ENCODE measurements around the gene MUL1. TPM values are rescaled to one million over a fixed set of nuclear protein-coding genes. Genes with fewer than 3 reads are reported as not detected.

Gene MUL1
- total RNA-seq, 4 donors from 2014 or later: 14.1 to 35.9 (median 29.3) TPM

DNA sequence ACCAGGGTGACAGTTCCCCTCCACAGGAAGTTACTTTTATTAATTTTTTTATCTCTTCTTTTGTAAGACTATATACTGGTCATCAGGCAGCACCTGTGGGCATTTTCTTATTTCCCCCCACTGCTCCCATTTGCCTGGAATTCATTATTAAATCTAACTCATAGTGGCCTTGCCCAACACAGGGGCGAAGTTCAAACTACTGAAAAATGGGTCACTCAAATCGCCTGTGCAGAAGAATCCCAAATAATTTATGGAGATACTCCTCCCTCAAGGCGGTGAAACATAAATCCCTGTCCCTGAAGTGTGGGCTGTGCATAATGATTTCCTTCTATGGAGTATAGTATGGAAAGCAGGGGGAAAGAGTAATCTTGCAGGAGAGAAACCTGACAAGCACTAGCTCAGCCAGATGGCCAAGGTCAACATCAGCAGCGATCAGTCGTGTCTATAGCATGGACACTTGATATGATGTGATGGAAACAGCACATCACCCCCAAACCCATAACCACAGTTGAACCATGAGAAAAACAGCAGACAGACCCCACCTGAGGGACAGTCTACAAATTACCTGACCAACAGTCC is 29.8 kb downstream of the MUL1 start:
- DNase-seq: no peak
- intact Hi-C loops (cut with DNase I; ENCODE audit: low total_unique reads): no loop called here
- TF ChIP-seq, protein P1, sequence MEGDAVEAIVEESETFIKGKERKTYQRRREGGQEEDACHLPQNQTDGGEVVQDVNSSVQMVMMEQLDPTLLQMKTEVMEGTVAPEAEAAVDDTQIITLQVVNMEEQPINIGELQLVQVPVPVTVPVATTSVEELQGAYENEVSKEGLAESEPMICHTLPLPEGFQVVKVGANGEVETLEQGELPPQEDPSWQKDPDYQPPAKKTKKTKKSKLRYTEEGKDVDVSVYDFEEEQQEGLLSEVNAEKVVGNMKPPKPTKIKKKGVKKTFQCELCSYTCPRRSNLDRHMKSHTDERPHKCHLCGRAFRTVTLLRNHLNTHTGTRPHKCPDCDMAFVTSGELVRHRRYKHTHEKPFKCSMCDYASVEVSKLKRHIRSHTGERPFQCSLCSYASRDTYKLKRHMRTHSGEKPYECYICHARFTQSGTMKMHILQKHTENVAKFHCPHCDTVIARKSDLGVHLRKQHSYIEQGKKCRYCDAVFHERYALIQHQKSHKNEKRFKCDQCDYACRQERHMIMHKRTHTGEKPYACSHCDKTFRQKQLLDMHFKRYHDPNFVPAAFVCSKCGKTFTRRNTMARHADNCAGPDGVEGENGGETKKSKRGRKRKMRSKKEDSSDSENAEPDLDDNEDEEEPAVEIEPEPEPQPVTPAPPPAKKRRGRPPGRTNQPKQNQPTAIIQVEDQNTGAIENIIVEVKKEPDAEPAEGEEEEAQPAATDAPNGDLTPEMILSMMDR (IDR thresholded peaks at IDR 0.05): no peak
- TF ChIP-seq POLR2A (IDR thresholded peaks at IDR 0.05): no peak
- H3K4me3 ChIP-seq: no peak overlapping the region
- peaks cover 2 to 11% of the 10 kb centered on the region in 2 donors for H3K4me1 ChIP-seq
- H3K27me3 ChIP-seq: no peaks in the 10 kb centered on the region
- H3K36me3 ChIP-seq: no peaks in the 10 kb centered on the region
- no peaks in the 10 kb centered on the region for H3K9me3 ChIP-seq
- H3K27ac ChIP-seq: no peak overlapping the region

DNA sequence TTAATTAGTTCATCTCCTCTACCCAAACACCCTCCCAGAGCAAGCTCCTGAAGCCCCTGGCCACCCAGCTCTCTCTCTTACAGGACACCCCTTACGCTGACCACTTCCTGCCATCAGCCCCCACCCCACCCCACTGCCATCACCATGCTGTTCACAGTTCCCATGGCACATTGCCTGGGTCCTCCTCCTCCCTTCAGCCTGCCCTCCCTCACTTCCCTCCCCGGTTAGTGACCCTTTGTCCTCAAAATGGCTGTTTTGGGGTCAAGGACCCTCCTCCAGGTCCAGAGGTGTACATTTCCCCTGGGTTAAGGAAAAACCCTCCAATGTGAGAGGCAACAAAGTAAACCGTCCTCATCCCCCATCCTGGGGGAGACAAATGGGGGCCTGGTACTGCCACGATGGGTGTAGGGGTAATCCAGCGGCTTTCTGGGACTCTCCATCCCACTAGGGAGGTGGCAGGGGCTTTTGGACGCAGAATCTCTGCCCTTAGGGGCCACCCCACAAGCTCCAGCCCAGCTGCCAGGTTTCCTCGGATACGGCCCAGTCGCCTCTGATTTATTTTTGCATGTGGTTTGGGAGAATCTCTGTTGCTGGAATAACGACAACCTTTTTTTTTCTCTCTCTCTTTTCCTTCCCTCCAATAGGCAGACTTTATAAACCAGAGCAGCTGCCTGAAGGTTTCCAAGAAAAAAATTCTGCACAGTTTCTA is 30.4 kb downstream of the MUL1 start:
- Histone ChIP-seq H3K9me3 (no peaks in the 10 kb centered on the region), H3K36me3 (no peaks in the 10 kb centered on the region), H3K4me1 (peaks cover 0 to 11% of the 10 kb centered on the region in 2 donors), H3K27me3 (no peaks in the 10 kb centered on the region), H3K27ac (peak overlapping the region; percentile 30 to 39), H3K4me3 (no peak overlapping the region)
- intact Hi-C loops (cut with DNase I; ENCODE audit: low total_unique reads): no loop called here
- DNase-seq: peak in 1 of 2 donors; percentile 47
- TF ChIP-seq, protein P1 (IDR thresholded peaks at IDR 0.05): no peak
- TF ChIP-seq POLR2A (IDR thresholded peaks at IDR 0.05): no peak

DNA sequence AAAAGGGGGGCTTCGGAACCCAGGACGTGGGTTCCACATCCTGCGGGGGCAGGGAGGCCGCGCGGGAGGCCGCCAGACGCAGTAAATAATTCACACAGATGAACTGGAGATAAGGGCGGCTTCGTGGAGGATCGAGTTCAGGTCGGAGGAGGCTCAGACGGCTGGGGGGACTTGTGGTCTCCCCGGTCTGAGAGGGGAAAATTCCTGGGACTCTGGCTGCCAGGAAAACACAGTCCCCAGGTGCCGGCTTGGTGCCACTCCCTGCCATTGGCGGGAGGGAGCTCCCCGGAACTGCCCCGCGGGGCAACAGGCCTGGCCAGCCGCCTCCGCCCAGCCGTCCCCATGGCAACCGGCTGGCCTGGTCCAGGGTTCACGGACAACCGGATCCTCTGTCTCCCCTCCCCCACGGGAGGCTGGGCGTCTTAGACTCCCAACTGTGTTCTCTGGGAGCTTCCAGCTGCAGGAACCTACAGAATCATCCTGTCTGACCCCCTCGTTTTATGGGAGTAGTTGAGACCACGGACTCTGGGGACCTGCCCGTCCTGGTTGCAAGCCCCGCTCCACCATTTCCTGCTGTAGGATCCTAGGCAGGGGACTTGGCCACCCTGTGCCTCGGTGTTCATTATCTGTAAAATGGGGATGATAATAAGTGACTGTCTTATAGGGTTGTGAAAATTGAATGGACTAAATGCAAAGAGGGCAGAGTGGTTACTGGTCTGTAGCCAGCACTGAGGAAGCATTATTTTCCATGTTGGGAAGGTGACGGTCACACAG is 31.5 kb downstream of the MUL1 start:
- DNase-seq: peak in 1 of 2 donors; percentile 32
- TF ChIP-seq, protein P1 (IDR thresholded peaks at IDR 0.05): no peak
- no peak for TF ChIP-seq POLR2A (IDR thresholded peaks at IDR 0.05)
- Histone ChIP-seq H3K4me1 (peaks cover 0 to 11% of the 10 kb centered on the region in 2 donors), H3K9me3 (no peaks in the 10 kb centered on the region), H3K27ac (peak overlapping the region in 1 of 2 donors; percentile 2), H3K36me3 (no peaks in the 10 kb centered on the region), H3K4me3 (no peak overlapping the region), H3K27me3 (no peaks in the 10 kb centered on the region)
- intact Hi-C loops (cut with DNase I; ENCODE audit: low total_unique reads): no loop called here

DNA sequence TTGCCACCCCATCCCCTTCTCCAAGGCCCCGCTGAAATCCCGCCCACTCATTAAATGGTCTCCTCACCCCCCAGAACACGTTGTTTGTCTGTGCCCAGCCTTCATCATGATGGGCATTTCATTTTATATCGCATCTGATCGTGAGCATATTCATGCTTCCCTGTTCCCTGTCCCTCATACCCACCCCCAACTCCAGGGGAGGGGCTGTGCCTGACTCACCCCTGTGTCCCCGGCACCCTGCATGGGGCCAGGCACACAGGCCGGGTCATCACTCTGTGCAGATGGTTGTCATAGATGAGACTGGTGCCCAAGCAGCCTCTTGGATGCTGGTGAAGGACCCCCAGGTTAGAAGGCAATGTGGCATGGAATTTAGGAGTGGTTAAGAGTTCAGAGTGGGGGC is 33.0 kb downstream of the MUL1 start:
- H3K4me3 ChIP-seq: no peak overlapping the region
- no peaks in the 10 kb centered on the region for H3K27me3 ChIP-seq
- TF ChIP-seq, protein P1 (IDR thresholded peaks at IDR 0.05): no peak
- TF ChIP-seq POLR2A (IDR thresholded peaks at IDR 0.05): no peak
- intact Hi-C loops (cut with DNase I; ENCODE audit: low total_unique reads): no loop called here
- no peak overlapping the region for H3K27ac ChIP-seq
- DNase-seq: no peak
- H3K36me3 ChIP-seq: no peaks in the 10 kb centered on the region
- no peaks in the 10 kb centered on the region for H3K9me3 ChIP-seq
- H3K4me1 ChIP-seq: peaks cover 0 to 11% of the 10 kb centered on the region in 2 donors

Measured in uterus (tissue), 4 donors.